PFSK-1 (cell line): ENCODE results near the gene RMP24.

Experiments used
- FOXP2 ChIP-seq: optimal IDR thresholded peaks from 2 replicates; pipeline ENCODE3; 2011; ENCODE audit warnings: borderline replicate concordance, control low read depth, inconsistent platforms; ENCODE audit not compliant: insufficient read depth; ENCODE audit errors: extremely low read length, extremely low read depth
- POLR2AphosphoS5 ChIP-seq: IDR thresholded peaks from 2 replicates; pipeline ENCODE4 v1.6.1; 2012; ENCODE audit warnings: low read depth, mild to moderate bottlenecking, control low read depth, low read length, moderate library complexity
- SIN3A ChIP-seq: IDR thresholded peaks from 2 replicates; pipeline ENCODE4 v1.6.1; 2012; ENCODE audit warnings: mild to moderate bottlenecking, low read length, moderate library complexity, borderline replicate concordance; ENCODE audit not compliant: insufficient read depth
- TAF1 ChIP-seq: IDR thresholded peaks from 2 replicates; pipeline ENCODE4 v1.6.1; 2012; ENCODE audit warnings: low read length, control low read depth, borderline replicate concordance; ENCODE audit not compliant: insufficient read depth
- TF ChIP-seq, protein P1 (sequence below), 2 experiments: IDR thresholded peaks; 2 replicates each; pipeline versions ENCODE4 v1.6.1 to v1.8.0; 2011 to 2012; ENCODE audit warnings: low read depth in 2 of 2, low read length in 2 of 2, control low read depth in 1 of 2, inconsistent platforms in 1 of 2, mild to moderate bottlenecking in 1 of 2, moderate library complexity in 1 of 2; ENCODE audit not compliant: insufficient read depth in 1 of 2

The RMP24 gene

DNA sequence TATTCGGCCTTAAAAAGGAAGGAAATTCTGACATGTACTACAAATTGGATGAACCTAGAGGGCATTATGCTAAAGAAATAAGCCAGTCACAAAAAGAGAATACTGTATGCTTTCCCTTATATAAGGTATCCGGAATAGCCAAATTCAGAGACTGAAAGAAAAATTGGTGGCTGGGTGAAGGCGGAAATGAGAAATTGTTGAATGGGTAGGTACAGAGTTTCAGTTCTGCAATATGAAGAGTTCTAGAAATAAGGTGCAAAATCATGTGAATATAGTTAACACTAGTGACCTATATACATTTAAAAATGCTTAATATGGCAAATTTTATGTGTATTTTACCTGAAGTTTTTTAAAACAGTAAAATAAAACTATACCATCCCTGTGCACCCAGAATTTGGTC, 43.1 kb downstream of the RMP24 start:
- no peak for TF ChIP-seq TAF1
- no peak for TF ChIP-seq POLR2AphosphoS5
- TF ChIP-seq SIN3A = no peak
- TF ChIP-seq, protein P1, sequence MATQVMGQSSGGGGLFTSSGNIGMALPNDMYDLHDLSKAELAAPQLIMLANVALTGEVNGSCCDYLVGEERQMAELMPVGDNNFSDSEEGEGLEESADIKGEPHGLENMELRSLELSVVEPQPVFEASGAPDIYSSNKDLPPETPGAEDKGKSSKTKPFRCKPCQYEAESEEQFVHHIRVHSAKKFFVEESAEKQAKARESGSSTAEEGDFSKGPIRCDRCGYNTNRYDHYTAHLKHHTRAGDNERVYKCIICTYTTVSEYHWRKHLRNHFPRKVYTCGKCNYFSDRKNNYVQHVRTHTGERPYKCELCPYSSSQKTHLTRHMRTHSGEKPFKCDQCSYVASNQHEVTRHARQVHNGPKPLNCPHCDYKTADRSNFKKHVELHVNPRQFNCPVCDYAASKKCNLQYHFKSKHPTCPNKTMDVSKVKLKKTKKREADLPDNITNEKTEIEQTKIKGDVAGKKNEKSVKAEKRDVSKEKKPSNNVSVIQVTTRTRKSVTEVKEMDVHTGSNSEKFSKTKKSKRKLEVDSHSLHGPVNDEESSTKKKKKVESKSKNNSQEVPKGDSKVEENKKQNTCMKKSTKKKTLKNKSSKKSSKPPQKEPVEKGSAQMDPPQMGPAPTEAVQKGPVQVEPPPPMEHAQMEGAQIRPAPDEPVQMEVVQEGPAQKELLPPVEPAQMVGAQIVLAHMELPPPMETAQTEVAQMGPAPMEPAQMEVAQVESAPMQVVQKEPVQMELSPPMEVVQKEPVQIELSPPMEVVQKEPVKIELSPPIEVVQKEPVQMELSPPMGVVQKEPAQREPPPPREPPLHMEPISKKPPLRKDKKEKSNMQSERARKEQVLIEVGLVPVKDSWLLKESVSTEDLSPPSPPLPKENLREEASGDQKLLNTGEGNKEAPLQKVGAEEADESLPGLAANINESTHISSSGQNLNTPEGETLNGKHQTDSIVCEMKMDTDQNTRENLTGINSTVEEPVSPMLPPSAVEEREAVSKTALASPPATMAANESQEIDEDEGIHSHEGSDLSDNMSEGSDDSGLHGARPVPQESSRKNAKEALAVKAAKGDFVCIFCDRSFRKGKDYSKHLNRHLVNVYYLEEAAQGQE (IDR thresholded peaks at IDR 0.05; ENCODE audit: insufficient read depth in 1 of 2, low read depth in 2 of 2, low read length in 2 of 2) = no peak
- TF ChIP-seq FOXP2 = no peak

DNA sequence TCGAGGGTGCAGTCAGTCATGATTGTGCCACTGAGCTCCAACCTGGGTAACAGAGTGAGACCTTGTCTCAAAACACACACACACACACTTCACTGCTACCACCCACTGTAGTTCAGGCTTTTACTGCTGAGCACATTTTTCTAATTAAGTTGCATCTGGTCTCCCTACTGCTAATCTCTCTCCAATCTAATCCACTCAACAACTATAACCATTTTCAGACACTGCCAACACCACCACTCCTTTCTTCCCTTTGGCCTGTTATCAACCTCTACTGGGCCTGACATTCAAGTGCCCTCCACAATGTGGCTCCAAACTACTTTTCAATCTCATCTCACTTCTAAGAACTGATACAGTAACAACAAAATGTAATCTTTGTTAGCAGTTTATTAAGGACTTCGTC, 44.8 kb downstream of the RMP24 start:
- no peak for TF ChIP-seq FOXP2
- TF ChIP-seq, protein P1 (IDR thresholded peaks at IDR 0.05; ENCODE audit: insufficient read depth in 1 of 2, low read depth in 2 of 2, low read length in 2 of 2) = no peak
- TF ChIP-seq SIN3A = no peak
- TF ChIP-seq TAF1 = no peak

DNA sequence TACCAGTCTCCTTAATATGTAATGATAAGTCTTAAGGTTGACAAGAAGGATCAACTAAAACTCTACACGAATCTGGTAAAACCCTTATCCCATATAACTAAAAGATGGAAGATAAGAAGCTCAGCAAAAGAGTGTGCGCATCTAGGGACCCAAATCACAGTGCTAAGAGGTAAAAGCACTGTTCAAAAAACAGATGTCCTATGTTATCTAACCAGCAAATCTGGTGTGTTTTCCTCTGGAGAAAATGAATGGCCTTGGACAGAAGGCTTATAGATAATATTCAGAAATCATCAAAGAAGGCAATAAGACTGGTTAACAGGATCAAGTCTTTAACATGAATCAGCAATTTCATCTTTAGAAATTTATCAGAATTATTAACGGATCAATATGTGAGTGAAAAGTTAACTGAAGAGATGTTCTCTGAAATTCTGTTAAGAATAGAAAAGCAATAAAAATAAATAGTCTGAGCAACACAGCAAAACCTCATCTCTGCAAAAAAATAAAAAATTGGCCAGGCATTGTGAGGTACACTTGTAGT, 47.8 kb downstream of the RMP24 start:
- TF ChIP-seq FOXP2 (no peak), TAF1 (no peak), SIN3A (no peak), POLR2AphosphoS5 (no peak)

DNA sequence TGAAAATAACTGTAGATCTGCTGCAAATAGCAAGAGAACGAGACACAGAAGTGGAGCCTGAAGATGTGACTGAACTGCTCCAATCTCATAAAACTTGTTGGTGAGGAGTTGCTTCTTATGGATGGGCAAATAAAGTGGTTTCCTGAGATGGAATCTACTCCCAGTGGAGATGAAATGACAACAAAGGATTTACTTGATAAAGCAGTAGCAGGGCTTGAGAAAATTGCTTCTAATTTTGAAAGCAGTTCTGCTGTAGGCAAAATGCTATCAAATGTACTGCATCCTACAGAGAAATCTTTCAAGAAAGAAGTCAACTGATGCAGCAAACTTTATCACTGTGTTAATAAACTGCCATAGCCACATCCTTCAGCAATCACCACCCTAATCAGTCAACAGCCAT, 50.9 kb downstream of the RMP24 start:
- TF ChIP-seq SIN3A = no peak
- TF ChIP-seq, protein P1 (IDR thresholded peaks at IDR 0.05; ENCODE audit: insufficient read depth in 1 of 2, low read depth in 2 of 2, low read length in 2 of 2) = no peak
- TF ChIP-seq TAF1 = no peak
- no peak for TF ChIP-seq POLR2AphosphoS5
- no peak for TF ChIP-seq FOXP2

DNA sequence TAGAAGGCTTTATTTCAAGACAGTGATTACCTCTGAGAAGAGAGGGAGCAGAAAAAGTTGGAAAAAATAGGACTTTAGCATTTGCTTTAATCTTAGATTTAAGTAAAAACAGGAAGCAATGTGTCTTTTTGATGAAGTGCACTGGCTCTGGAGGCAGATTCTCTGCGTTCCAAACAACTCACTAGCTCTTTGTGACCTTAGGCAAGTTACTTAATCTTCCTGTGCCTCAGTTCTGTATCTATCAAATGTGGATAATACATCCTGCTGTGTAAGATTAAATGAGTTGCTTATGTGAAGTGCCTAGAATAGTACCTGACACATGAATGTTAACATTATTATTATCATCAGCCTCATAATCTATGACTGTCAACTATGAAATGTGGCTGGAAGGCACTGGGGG, 52.5 kb downstream of the RMP24 start:
- no peak for TF ChIP-seq SIN3A
- TF ChIP-seq FOXP2 = no peak
- TF ChIP-seq, protein P1 (IDR thresholded peaks at IDR 0.05; ENCODE audit: insufficient read depth in 1 of 2, low read depth in 2 of 2, low read length in 2 of 2) = no peak
- no peak for TF ChIP-seq TAF1
- no peak for TF ChIP-seq POLR2AphosphoS5
